Fibroblast of skin of back (primary cell): Measurements from ENCODE around the gene PXDN.

ENCODE experiments used
- DNase-seq: peaks from one replicate; pipeline ENCODE4 v3.0.0-alpha.2; 2013

The PXDN gene

DNA sequence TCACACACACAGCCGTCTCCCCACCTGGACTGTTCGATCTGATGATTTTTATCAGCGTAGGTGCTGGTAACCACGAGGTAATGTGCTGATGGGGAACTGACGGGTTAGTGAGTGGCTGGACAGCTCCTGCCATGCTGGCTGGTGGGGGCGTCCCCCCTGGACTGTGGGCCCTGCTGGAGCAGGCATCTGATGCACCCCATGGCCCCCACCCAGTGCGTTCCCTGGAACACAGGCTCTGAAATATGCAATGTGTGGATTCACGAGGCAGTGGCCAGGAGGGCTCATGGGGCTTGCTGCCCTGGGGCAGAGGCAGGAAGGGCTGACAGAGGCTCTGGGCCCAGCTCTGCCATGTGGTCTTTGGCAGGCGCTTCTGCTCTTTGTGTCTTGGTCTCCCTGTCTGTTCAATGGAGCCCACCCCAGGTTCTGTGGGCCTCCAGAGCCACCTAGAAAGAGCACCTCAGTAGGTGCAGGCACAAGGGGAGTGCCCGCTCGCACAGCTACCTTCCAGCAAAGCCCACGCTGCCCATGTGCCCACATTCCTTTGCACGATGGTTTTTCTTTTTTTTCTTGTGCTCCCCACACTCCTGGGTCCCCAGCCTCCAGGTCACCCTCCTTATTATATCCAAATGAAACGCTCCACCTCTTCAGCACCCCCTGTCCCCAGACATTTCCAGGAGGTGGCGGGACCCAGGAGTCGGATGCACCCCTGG is 10.3 kb upstream of the PXDN start:
- no peak for DNase-seq

- DNase-seq = no peak
Observed at GRCh38 chr2:1754046-1754445, 9.7 kb upstream of the PXDN start.

- no peak for DNase-seq
Observed at GRCh38 chr2:1752751-1753150, 8.4 kb upstream of the PXDN start.

GRCh38 chr2:1751767-1752725 is 7.7 kb upstream of the PXDN start:
- DNase-seq = no peak

DNA sequence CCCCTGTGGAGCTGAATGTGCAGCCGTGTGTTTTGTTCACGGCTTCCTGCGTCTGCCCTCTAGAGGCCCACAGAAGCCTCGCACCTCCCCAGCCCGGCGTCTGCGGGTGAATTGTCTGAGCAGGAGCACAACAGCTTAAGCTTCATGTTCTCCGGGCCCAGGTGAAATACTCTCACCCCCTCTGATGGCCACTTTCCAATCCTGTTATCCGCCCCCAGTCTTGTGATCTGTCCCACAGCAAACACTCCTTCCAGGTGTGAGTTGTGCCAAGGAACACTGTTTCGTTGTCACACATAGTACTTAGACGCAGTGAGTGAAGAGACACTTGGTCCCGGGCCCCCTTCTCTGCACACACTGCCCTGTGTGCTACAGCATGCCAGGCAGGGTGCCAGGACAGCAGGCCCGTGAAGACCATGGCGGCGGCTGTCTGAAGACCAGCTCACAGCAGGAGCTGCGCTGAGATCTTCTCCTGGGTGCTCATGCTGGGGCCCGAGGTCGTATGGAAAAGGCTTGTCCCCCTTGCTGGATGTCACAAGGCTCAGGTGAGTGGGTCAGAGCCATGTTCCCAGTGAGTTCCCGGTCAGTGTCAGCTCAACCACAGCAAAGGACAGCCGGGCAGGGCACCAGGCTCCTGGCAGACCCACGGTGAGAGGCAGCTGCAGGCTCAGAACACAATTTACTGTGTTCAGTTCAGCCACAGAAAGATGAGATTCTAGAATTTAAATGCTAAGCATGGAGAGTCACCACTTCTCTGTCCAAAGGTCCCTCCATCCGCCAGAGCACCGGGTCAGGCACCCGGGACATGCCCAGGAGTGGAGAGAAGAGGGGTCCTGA is 6.8 kb upstream of the PXDN start:
- peak; percentile 91 for DNase-seq

DNA sequence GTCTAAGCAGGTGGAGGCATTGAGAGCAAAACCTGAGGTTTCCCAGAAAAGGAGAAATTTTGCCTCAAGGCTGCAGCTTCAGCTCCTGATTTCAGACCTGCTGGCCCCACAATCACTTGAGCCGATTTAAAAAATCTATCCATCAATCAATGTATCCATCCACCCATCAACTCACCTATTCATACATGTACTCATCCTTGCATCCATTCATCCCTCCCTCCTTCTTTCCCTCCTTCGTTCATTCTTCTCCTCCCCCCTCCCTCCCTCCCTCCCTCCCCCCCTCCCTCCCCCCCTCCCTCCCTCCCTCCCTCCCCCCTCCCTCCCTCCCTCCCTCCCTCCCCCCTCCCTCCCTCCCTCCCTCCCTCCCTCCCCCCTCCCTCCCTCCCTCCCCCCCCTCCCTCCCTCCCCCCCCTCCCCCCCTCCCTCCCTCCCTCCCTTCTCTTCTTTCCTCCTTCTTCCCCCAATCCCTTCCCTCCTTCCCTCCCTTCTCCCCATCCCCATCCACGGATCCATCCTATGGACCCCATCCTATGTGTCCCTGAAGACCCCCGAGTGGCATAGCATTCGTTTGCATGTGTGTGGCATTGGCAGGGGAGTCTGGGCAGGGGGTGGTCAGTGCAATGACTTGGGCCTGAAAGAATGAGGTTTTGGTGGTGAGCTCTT is 6.1 kb upstream of the PXDN start:
- DNase-seq = no peak

DNA sequence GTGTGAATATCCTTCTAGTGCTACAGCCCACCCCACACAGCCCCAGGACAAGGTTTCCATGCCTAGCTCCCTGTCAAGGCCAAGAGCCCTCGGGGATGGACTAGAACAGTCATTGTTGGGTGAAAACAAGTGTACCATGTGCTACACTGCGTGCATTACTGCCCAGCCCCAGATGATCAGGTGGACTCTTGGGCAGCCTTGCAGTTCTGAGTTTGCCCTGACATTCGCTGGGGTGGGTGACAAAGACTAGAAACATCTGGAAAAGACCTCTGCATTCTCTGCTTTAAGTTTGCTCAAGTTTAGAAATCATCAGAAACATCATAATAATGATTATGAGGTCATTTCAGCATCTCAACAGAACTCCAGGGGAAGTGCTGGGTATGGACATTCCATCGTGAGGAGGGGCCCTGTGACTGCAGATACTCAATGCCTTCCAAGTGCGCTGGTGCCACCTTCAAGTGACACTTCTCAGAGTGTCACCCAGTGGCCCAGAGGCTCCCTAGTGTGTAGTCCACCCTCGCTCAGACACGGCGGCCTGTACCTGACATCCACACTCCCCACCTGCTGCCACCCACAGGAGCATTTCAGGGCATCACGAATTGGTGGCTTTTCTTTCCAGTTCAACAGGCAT is 5.3 kb upstream of the PXDN start:
- DNase-seq = peak; percentile 53

- DNase-seq = peak; percentile 59
Observed at GRCh38 chr2:1748741-1749488, 4.6 kb upstream of the PXDN start.

GRCh38 chr2:1748176-1748740 is 3.9 kb upstream of the PXDN start:
- DNase-seq = peak; percentile 44

GRCh38 chr2:1747065-1747941 is 3.0 kb upstream of the PXDN start:
- DNase-seq = no peak

DNA sequence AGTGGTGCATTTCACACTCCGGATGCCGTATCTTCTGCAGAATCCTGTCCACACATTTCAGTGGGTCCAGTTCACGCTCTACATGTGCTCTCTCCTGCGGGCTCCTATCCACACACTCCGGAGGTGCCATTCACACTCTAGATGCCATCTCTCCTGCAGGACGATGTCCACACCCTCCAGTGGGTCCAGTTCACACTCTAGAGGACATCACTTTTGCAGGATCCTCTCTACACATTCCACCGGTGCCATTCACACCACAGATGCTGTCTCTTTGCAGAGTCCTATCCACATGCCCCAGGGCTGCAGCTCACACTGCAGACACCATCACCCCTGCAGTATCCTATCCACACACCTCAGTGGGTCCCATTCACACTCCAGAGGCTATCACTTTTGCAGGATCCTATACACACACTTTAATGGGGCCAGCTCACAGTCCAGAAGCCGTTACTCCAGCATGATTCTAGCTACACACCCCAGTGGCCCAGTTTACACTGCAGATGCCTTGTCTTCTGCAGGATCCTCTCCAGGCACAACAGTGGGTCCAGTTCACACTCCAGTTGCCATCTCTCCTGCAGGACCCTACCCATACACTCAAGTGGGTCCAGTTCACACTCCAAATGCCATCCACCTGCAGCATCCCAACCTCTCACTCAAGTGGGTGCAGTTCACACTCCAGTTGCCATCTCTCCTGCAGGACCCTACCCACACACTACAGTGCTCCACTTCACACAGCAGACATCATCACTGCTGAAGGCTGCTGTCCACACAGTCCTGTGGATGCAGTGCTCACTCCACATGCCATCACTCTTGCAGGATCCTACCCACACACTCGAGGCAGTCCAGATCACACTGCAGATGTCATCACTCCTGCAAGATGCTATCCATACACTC is 2.1 kb upstream of the PXDN start:
- DNase-seq = no peak

DNA sequence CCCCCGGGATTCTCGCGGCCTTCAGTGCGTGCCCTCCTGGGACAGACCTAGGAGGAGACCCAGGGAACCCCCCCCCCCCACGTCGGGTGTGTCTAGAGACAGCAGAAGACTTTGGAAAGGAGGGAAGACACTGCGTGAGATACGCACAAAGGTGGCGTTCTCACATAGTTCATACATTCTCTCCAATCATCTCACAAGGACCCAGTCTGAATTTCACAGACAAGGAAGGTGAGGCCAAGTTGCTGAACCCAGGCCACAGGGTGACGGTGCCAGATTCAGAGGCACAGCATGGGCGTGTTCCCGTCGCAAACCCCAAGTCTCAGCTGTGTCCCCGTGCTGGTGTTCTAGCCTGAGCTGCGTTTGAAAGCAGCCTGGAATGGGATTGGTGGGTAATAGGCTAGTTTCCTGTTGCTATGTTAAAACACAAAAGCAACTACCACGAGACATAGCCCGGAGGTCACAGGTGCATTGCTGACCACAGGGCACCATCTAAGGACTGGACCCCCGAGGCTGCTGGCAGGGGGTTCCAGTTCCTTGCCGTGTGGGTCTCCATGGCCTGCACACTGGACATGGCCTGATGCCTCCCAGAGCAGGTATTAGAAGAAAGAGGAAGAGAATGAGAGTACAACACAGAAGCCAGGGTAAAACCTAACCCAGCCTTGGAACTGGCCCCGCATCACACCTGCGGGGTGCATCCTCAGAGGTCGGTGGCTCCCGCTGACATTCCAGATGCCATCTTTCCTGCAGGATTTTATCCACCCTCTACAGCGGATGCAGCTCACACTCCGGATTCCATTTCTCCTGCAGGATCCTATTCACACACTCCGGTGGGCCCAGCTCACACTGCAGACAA is 1.1 kb upstream of the PXDN start:
- DNase-seq = no peak

GRCh38 chr2:1744151-1744445 is 217 bp downstream of the PXDN start:
- DNase-seq = no peak

DNA sequence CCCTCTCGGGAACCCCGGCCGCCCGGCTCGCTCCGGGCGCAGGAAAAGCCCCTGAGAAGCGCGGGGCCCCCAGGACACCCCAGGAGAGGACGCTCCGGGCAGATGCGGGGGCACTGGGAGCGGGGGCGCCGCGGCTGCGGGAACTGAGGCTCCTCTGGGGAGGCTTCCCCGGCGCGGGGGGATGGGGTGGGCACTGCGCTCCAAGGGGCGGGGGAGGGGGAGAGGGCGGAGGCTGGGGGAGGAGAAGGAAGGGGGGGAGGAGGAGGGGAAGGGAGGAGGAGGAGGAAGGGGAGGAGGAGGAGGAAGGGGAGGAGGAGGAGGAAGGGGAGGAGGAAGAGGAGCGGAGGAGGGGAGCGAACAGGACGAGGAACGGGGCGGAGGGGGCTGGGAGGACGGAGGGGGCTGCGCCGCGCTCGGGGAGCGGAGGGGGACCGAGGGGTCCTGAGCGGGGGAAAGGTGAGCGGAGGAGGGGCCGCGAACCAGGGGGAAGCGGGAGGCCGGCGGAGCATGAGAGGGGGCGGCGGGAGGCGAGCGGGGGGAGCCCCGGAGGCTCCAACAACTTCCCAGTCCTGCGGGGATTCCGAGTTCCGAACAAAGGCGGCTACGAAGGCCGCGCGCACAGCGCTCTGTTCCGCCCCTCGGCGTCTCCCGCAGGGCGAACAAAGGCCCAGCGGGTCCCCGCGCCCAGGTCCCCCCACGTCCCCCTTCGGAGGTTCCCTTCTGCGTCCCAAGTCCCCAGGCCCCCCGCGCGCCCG is 742 bp downstream of the PXDN start:
- peak; percentile 68 for DNase-seq

GRCh38 chr2:1742681-1743395 is 1.5 kb downstream of the PXDN start:
- peak; percentile 95 for DNase-seq

DNA sequence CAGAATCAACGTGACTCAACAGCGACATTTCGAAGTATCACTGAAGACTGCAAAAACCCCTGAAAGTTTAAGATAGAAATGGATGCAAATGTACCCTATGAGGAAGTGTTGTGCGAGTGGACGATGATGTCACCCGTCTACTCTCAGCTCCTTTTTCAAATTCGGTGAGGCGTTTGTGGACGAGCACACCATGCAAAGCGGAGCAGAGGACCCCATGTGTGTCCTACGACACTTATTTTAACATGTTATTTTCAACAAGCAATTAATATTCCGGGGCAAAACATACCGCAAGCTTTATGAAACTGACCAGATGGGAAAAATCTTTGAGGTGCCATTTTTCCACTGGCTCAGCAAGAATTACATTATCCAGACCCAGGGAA is 2.0 kb downstream of the PXDN start:
- DNase-seq = peak; percentile 46
